Activated CD8-positive, alpha-beta T cell treated with anti-CD3 and anti-CD28 coated beads for 36 hours (primary cell): Measurements from ENCODE around the gene TNFRSF9. TPM values are rescaled to one million over a fixed set of nuclear protein-coding genes. Genes with fewer than 3 reads are reported as not detected.
A peak's percentile ranks its signal among the peaks of the same experiment; 100 is the strongest.
"Not testable (repeated sequence)": the region's sequence is repeated elsewhere in the genome, so short reads cannot be mapped to it uniquely, and the experiment has no call there.

Experiments used
- ATAC-seq: fragments of 200-7000 bp; cut with Tn5 transposase; one replicate; pipeline ENCODE4 v1.10.0; 2021; ENCODE audit warnings: mild to moderate bottlenecking, moderate library complexity
- CTCF ChIA-PET: fragments of 350-600 bp; sonication (Branson Sonifier 250); formaldehyde crosslinking; loops from one replicate; lab custom pipeline; 2021; ENCODE audit warnings: antibody characterized with exemption; lab: Charles Lee
- POLR2A ChIA-PET: fragments of 350-600 bp; sonication (Branson Sonifier 250); formaldehyde crosslinking; loops from one replicate; lab custom pipeline; 2021; ENCODE audit warnings: antibody characterized with exemption; lab: Charles Lee
- DNase-seq: peaks from one replicate; pipeline ENCODE4 v3.0.0-alpha.2; 2020
- H3K27ac Mint-ChIP-seq: one replicate; pipeline ENCODE4 v1.8.0; 2021; ENCODE audit warnings: mild to moderate bottlenecking, mixed read lengths
- H3K27me3 Mint-ChIP-seq: one replicate; pipeline ENCODE4 v1.8.0; 2021; ENCODE audit warnings: mixed read lengths
- H3K36me3 Mint-ChIP-seq: one replicate; pipeline ENCODE4 v1.8.0; 2021; ENCODE audit warnings: low read depth, mixed read lengths
- H3K4me1 Mint-ChIP-seq: one replicate; pipeline ENCODE4 v1.8.0; 2021; ENCODE audit warnings: low read depth, mixed read lengths
- H3K4me3 Mint-ChIP-seq: one replicate; pipeline ENCODE4 v1.8.0; 2021; ENCODE audit warnings: mild to moderate bottlenecking, moderate library complexity, mixed read lengths
- H3K9me3 Mint-ChIP-seq: one replicate; pipeline ENCODE4 v1.8.0; 2021; ENCODE audit warnings: mixed read lengths
- CTCF ChIP-seq: fragments of 200-600 bp; IDR thresholded peaks from one replicate; pipeline ENCODE4 v1.8.0; 2022; ENCODE audit warnings: antibody characterized with exemption, mild to moderate bottlenecking
- intact Hi-C: fragments of 100-400 bp; cut with micrococcal nuclease; formaldehyde crosslinking; loops from one replicate; pipeline ENCODE4 v1.10.0; 2022
- total RNA-seq, 2 experiments: library from RNA; stranded (reverse); gene quantifications; one replicate each; pipeline ENCODE4 v1.2.3, GENCODE V29; 2021

The TNFRSF9 gene
- total RNA-seq, 2 experiments from 2014 or later: 214 to 219 TPM

GRCh38 chr1:7921796-7922195, 18.8 kb downstream of the TNFRSF9 start:
- Mint-ChIP-seq H3K27ac (peak overlapping the region; percentile 19), H3K4me3 (no peak overlapping the region), H3K9me3 (no peaks in the 10 kb centered on the region), H3K27me3 (no peaks in the 10 kb centered on the region), H3K4me1 (peaks cover 64% of the 10 kb centered on the region), H3K36me3 (peaks cover 70% of the 10 kb centered on the region)
- ChIA-PET CTCF (interaction anchor here (1.0 to 1.1 kb wide), 3 partner anchors 16 to 140 kb away, joined by 3 to 4 read pairs (median 3); no protein-coding TSS in a partner anchor), POLR2A (interaction anchor here (6.8 to 9.1 kb wide), 2 partner anchors 10 to 18 kb away, joined by 32 to 65 read pairs; partner anchors contain the start of gene TNFRSF9)
- ATAC-seq: no peak
- DNase-seq: no peak
- intact Hi-C loops: no loop called here
- no peak for TF ChIP-seq CTCF

GRCh38 chr1:7919880-7920279, 20.8 kb downstream of the TNFRSF9 start:
- ChIA-PET CTCF (interaction anchor here (0.8 to 3.7 kb wide), 6 partner anchors 10 to 112 kb away, joined by 3 to 17 read pairs (median 4); no protein-coding TSS in a partner anchor), POLR2A (interaction anchor here (0.8 to 9.1 kb wide), 4 partner anchors 11 to 20 kb away, joined by 3 to 65 read pairs (median 19); partner anchors contain the start of gene TNFRSF9)
- Mint-ChIP-seq H3K27ac (peak overlapping the region; percentile 94), H3K9me3 (no peaks in the 10 kb centered on the region), H3K4me1 (peaks cover 66% of the 10 kb centered on the region), H3K4me3 (no peak overlapping the region), H3K27me3 (no peaks in the 10 kb centered on the region), H3K36me3 (peaks cover 65% of the 10 kb centered on the region)
- intact Hi-C loops: loop anchor here (5.0 kb wide), 1 partner anchor 32 kb away; no protein-coding TSS in a partner anchor
- no peak for TF ChIP-seq CTCF
- ATAC-seq (no peak), DNase-seq (peak; percentile 44)

- H3K9me3 Mint-ChIP-seq, ATAC-seq, H3K4me3 Mint-ChIP-seq, H3K27me3 Mint-ChIP-seq: not testable (repeated sequence)
- CTCF ChIA-PET: interaction anchor here (3.7 kb wide), 1 partner anchor 25 kb away, joined by 17 read pairs; no protein-coding TSS in a partner anchor
- Mint-ChIP-seq H3K4me1 (peaks cover 67% of the 10 kb centered on the region), H3K36me3 (peaks cover 57% of the 10 kb centered on the region), H3K27ac (peak overlapping the region; percentile 67)
- DNase-seq: peak; percentile 48
- intact Hi-C loops: loop anchor here (5.0 kb wide), 1 partner anchor 34 kb away; no protein-coding TSS in a partner anchor
- POLR2A ChIA-PET: interaction anchor here (1.4 to 9.1 kb wide), 4 partner anchors 14 to 34 kb away, joined by 3 to 65 read pairs (median 24); partner anchors contain the start of gene TNFRSF9
Measured at GRCh38 chr1:7917971-7918370, 22.7 kb downstream of the TNFRSF9 start.

GRCh38 chr1:7916501-7916830, 24.2 kb downstream of the TNFRSF9 start:
- Mint-ChIP-seq H3K4me3 (peak overlapping the region; percentile 49), H3K9me3 (no peaks in the 10 kb centered on the region), H3K27me3 (no peaks in the 10 kb centered on the region), H3K27ac (peak overlapping the region; percentile 86), H3K4me1 (peaks cover 64% of the 10 kb centered on the region), H3K36me3 (peaks cover 46% of the 10 kb centered on the region)
- DNase-seq (no peak), ATAC-seq (no peak)
- intact Hi-C loops: loop anchor here (5.0 kb wide), 1 partner anchor 36 kb away; no protein-coding TSS in a partner anchor
- CTCF ChIA-PET: interaction anchor here (0.7 to 4.8 kb wide), 7 partner anchors 8 to 249 kb away, joined by 3 to 23 read pairs (median 4); no protein-coding TSS in a partner anchor
- no peak for TF ChIP-seq CTCF
- POLR2A ChIA-PET: interaction anchor here (1.0 to 6.8 kb wide), 9 partner anchors 8 to 134 kb away, joined by 3 to 32 read pairs (median 4); partner anchors contain the start of genes PARK7 and TNFRSF9

GRCh38 chr1:7915826-7916500, 24.7 kb downstream of the TNFRSF9 start:
- peak; percentile 37 for ATAC-seq
- Mint-ChIP-seq H3K9me3 (no peaks in the 10 kb centered on the region), H3K4me3 (peak overlapping the region; percentile 57), H3K36me3 (peaks cover 46% of the 10 kb centered on the region), H3K27me3 (no peaks in the 10 kb centered on the region), H3K4me1 (peaks cover 64% of the 10 kb centered on the region), H3K27ac (peak overlapping the region; percentile 93)
- no peak for TF ChIP-seq CTCF
- intact Hi-C loops: loop anchor here (5.0 kb wide), 1 partner anchor 36 kb away; no protein-coding TSS in a partner anchor
- ChIA-PET POLR2A (interaction anchor here (1.0 to 6.8 kb wide), 9 partner anchors 9 to 133 kb away, joined by 3 to 32 read pairs (median 4); partner anchors contain the start of genes PARK7 and TNFRSF9), CTCF (interaction anchor here (0.7 to 4.8 kb wide), 9 partner anchors 9 to 395 kb away, joined by 3 to 23 read pairs (median 3); no protein-coding TSS in a partner anchor)
- DNase-seq: peak; percentile 81
